ENCODE measurements around the gene PPM1M.
"Not testable (repeated sequence)": the region's sequence is repeated elsewhere in the genome, so short reads cannot be mapped to it uniquely, and the experiment has no call there.

PPM1M gene

GRCh38 chr3:52279596-52279995 lies 34.0 kb downstream of the PPM1M start:
- DNase-seq, result no peak

GRCh38 chr3:52280050-52280461 lies 34.5 kb downstream of the PPM1M start:
- DNase-seq, result peak; percentile 31

GRCh38 chr3:52281981-52282801 lies 36.6 kb downstream of the PPM1M start:
- no peak for DNase-seq

- no peak for DNase-seq
These were observed 37.7 kb downstream of the PPM1M start for GRCh38 chr3:52283306-52283705.

GRCh38 chr3:52284051-52284450 lies 38.5 kb downstream of the PPM1M start:
- DNase-seq, result not testable (repeated sequence)

- peak; percentile 24 for DNase-seq
These were observed 41.2 kb downstream of the PPM1M start for GRCh38 chr3:52286777-52287110.

- no peak for DNase-seq
These were observed 43.1 kb downstream of the PPM1M start for GRCh38 chr3:52288674-52289073.

- no peak for DNase-seq
These were observed 43.8 kb downstream of the PPM1M start for GRCh38 chr3:52289338-52289746.

- DNase-seq, result no peak
These were observed 44.4 kb downstream of the PPM1M start for GRCh38 chr3:52289747-52290595.

- no peak for DNase-seq
These were observed 45.3 kb downstream of the PPM1M start for GRCh38 chr3:52290596-52291507.

GRCh38 chr3:52291508-52292181 lies 46.1 kb downstream of the PPM1M start:
- DNase-seq, result peak; percentile 20

GRCh38 chr3:52292247-52293065 lies 46.9 kb downstream of the PPM1M start:
- no peak for DNase-seq

GRCh38 chr3:52293491-52294319 lies 48.1 kb downstream of the PPM1M start:
- DNase-seq, result no peak

- no peak for DNase-seq
These were observed 49.0 kb downstream of the PPM1M start for GRCh38 chr3:52294320-52295150.

- no peak for DNase-seq
These were observed 50.2 kb downstream of the PPM1M start for GRCh38 chr3:52295671-52296208.

GRCh38 chr3:52297242-52298148 lies 51.9 kb downstream of the PPM1M start:
- DNase-seq, result no peak

- peak; percentile 24 for DNase-seq
These were observed 52.9 kb downstream of the PPM1M start for GRCh38 chr3:52298149-52299098.

All from fibroblast of skin of right biceps (primary cell).